Common myeloid progenitor, CD34-positive (primary cell): Measurements from ENCODE around the gene EBLN2.
"Not testable (repeated sequence)": the region's sequence is repeated elsewhere in the genome, so short reads cannot be mapped to it uniquely, and the experiment has no call there.

ENCODE experiments used
- CTCF ChIA-PET: fragments of 350-600 bp; sonication (Branson Sonifier 250); formaldehyde crosslinking; loops from one replicate; lab custom pipeline; 2021; ENCODE audit warnings: antibody characterized with exemption; lab: Charles Lee
- POLR2A ChIA-PET: fragments of 350-600 bp; sonication (Branson Sonifier 250); formaldehyde crosslinking; loops from one replicate; lab custom pipeline; 2021; ENCODE audit warnings: antibody characterized with exemption; lab: Charles Lee
- DNase-seq, 3 donors: peaks; one replicate each; pipeline versions ENCODE4 v3.0.0 to v3.0.0-alpha.2; 2013
- H3K27ac ChIP-seq, 2 experiments: 1 replicate in 1 of 2; 2 replicates in 1 of 2; pipeline ENCODE4 v1.7.0; 2013; ENCODE audit warnings: inconsistent platforms in 2 of 2, low read length in 2 of 2, mild to moderate bottlenecking in 2 of 2, low read depth in 1 of 2, moderate library complexity in 1 of 2; ENCODE audit not compliant: severe bottlenecking in 2 of 2, insufficient read depth in 1 of 2, poor library complexity in 1 of 2
- H3K27me3 ChIP-seq, 5 experiments: replicated peaks in 2 of 5; 1 replicate in 3 of 5; 2 replicates in 2 of 5; pipeline versions ENCODE4 v1.6.1 to v1.7.0; 2013; ENCODE audit warnings: low read length in 4 of 5, mild to moderate bottlenecking in 2 of 5, moderate library complexity in 2 of 5, inconsistent platforms in 1 of 5; ENCODE audit not compliant: insufficient read depth in 5 of 5, control insufficient read depth in 4 of 5
- H3K36me3 ChIP-seq, 4 experiments: 1 replicate in 2 of 4; 2 replicates in 2 of 4; pipeline versions ENCODE4 v1.6.1 to v1.7.0; 2013; ENCODE audit warnings: low read length in 3 of 4, control low read depth in 1 of 4, mild to moderate bottlenecking in 1 of 4; ENCODE audit not compliant: control insufficient read depth in 4 of 4, insufficient read depth in 4 of 4
- H3K4me1 ChIP-seq, 4 experiments: 1 replicate in 3 of 4; 2 replicates in 1 of 4; pipeline versions ENCODE4 v1.6.1 to v1.7.1; 2013; ENCODE audit warnings: low read length in 3 of 4, mild to moderate bottlenecking in 3 of 4, control low read depth in 1 of 4, inconsistent platforms in 1 of 4, moderate library complexity in 1 of 4; ENCODE audit not compliant: control insufficient read depth in 4 of 4, insufficient read depth in 4 of 4; ENCODE audit errors: control extremely low read depth in 1 of 4
- H3K4me3 ChIP-seq, 7 experiments: 1 replicate in 4 of 7; 2 replicates in 3 of 7; pipeline versions ENCODE4 v1.5.1 to v1.7.0; 2013; ENCODE audit warnings: mild to moderate bottlenecking in 7 of 7, low read length in 6 of 7, moderate library complexity in 6 of 7, inconsistent platforms in 2 of 7, low read depth in 2 of 7, control low read depth in 1 of 7; ENCODE audit not compliant: insufficient read depth in 4 of 7, control insufficient read depth in 1 of 7; ENCODE audit errors: extremely low read depth in 1 of 7
- H3K9me3 ChIP-seq, 5 experiments: 1 replicate in 4 of 5; 2 replicates in 1 of 5; pipeline versions ENCODE4 v1.6.1 to v1.7.1; 2013; ENCODE audit warnings: low read length in 4 of 5, mild to moderate bottlenecking in 2 of 5, inconsistent platforms in 1 of 5, low read depth in 1 of 5, moderate library complexity in 1 of 5; ENCODE audit not compliant: control insufficient read depth in 4 of 5, insufficient read depth in 2 of 5; ENCODE audit errors: control extremely low read depth in 1 of 5
- WGBS: methylation state at CpG from one replicate; pipeline ENCODE4 v1.1.5; 2013; ENCODE audit not compliant: insufficient coverage; 5-methylcytosine and 5-hydroxymethylcytosine counted together

EBLN2 gene

GRCh38 chr3:73056014-73056844 is 5.2 kb upstream of the EBLN2 start:
- Histone ChIP-seq H3K27me3 (no peaks in the 10 kb centered on the region), H3K27ac (no peak overlapping the region), H3K4me1 (peaks cover 0 to 2% (median under 1%) of the 10 kb centered on the region in 4 experiments), H3K4me3 (no peak overlapping the region), H3K9me3 (no peaks in the 10 kb centered on the region), H3K36me3 (peaks cover 5 to 14% (median 8%) of the 10 kb centered on the region in 4 experiments)
- DNase-seq: peak; percentile 54 to 83 (median 76)
- POLR2A ChIA-PET: interaction anchor here (0.8 kb wide), 1 partner anchor 128 kb away, joined by 3 read pairs; no protein-coding TSS in a partner anchor
- no CpG with 5 or more reads among the region's 5 CpGs for WGBS
- CTCF ChIA-PET: interaction anchor here (0.6 to 5.2 kb wide), 29 partner anchors 10 to 236 kb away, joined by 3 to 47 read pairs (median 5); partner anchors contain the start of gene PPP4R2

DNA sequence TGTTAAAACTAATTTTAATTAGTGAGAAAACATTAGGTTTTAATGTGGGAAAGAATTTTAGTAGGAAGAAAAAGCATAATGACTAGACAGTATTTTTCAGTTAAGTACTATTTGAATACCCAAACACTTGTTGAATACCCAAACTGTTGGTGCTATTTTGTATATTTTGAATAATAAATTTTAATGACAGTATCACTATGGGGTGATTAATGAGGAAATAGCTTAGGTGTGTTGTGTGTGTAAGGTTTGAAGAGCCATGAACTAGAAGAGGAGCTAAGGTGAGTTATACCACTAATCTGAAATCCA is 4.7 kb upstream of the EBLN2 start:
- Histone ChIP-seq H3K36me3 (peaks cover 5 to 19% (median 11%) of the 10 kb centered on the region in 4 experiments), H3K27ac (no peak overlapping the region)

GRCh38 chr3:73060302-73060723 is 1.1 kb upstream of the EBLN2 start:
- Histone ChIP-seq H3K36me3 (peaks cover 10 to 48% (median 33%) of the 10 kb centered on the region in 4 experiments), H3K27me3 (no peaks in the 10 kb centered on the region), H3K4me3 (no peak overlapping the region), H3K9me3 (no peaks in the 10 kb centered on the region), H3K4me1 (peaks cover 0 to 2% (median under 1%) of the 10 kb centered on the region in 4 experiments), H3K27ac (no peak overlapping the region)
- WGBS: no CpG with 5 or more reads among the region's 1 CpG
- POLR2A ChIA-PET: no interaction called here
- CTCF ChIA-PET: interaction anchor here (1.0 to 1.8 kb wide), 2 partner anchors 209 to 395 kb away, joined by 3 to 6 read pairs; no protein-coding TSS in a partner anchor
- no peak for DNase-seq

More for the DNA sequence above, 4.7 kb upstream of the EBLN2 start:
- Histone ChIP-seq H3K4me1 (peaks cover 0 to 2% (median under 1%) of the 10 kb centered on the region in 4 experiments), H3K27me3 (no peaks in the 10 kb centered on the region), H3K4me3 (no peak overlapping the region), H3K9me3 (no peaks in the 10 kb centered on the region)
- ChIA-PET POLR2A (interaction anchor here (0.8 kb wide), 1 partner anchor 128 kb away, joined by 3 read pairs; no protein-coding TSS in a partner anchor), CTCF (interaction anchor here (0.5 to 5.2 kb wide), 28 partner anchors 11 to 651 kb away, joined by 3 to 47 read pairs (median 5); no protein-coding TSS in a partner anchor)
- DNase-seq: no peak

GRCh38 chr3:73066243-73066642 is 4.8 kb downstream of the EBLN2 start:
- H3K4me1 ChIP-seq, H3K4me3 ChIP-seq, H3K27ac ChIP-seq, POLR2A ChIA-PET, H3K9me3 ChIP-seq, DNase-seq, H3K27me3 ChIP-seq: not testable (repeated sequence)
- peaks cover 7 to 49% (median 31%) of the 10 kb centered on the region in 4 experiments for H3K36me3 ChIP-seq
- CTCF ChIA-PET: interaction anchor here (0.7 to 1.3 kb wide), 2 partner anchors 42 to 121 kb away, joined by 3 read pairs; no protein-coding TSS in a partner anchor

DNA sequence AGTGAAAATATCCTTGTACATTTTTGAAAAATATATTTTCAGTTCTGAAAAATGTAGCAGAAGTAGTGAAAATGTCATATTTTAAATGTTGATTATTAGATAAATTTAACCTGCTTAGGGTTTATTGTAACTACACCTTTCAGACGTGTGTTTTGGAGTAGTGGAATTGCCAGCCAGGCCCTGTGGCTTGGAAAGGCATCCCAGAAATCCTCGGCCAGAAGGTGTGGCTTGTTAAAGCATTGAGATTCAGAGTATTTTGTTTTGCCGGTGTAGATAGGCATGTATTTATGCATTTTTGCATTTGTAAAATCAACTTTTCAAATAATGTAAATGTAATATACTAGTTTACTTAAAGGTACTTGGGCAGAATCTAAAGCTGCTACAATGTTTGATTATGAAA is 7.0 kb downstream of the EBLN2 start:
- CTCF ChIA-PET: no interaction called here
- H3K4me1 ChIP-seq: peaks cover 0 to 4% (median 0%) of the 10 kb centered on the region in 4 experiments
- H3K4me3 ChIP-seq: no peak overlapping the region
- POLR2A ChIA-PET: no interaction called here
- no peaks in the 10 kb centered on the region for H3K9me3 ChIP-seq
- WGBS: 100% methylated on average over 1 of the region's 3 CpGs
- H3K27ac ChIP-seq: no peak overlapping the region
- no peak for DNase-seq
- H3K36me3 ChIP-seq: peaks cover 3 to 30% (median 17%) of the 10 kb centered on the region in 4 experiments
- H3K27me3 ChIP-seq: no peaks in the 10 kb centered on the region

- Histone ChIP-seq H3K27me3 (no peaks in the 10 kb centered on the region), H3K9me3 (no peaks in the 10 kb centered on the region), H3K4me1 (peaks cover 0 to 4% (median 0%) of the 10 kb centered on the region in 4 experiments), H3K36me3 (peaks cover 3 to 22% (median 13%) of the 10 kb centered on the region in 4 experiments), H3K4me3 (no peak overlapping the region), H3K27ac (no peak overlapping the region)
- DNase-seq: no peak
- WGBS: 92% methylated on average over 2 of the region's 5 CpGs
- ChIA-PET CTCF (no interaction called here), POLR2A (no interaction called here)
These were observed 7.7 kb downstream of the EBLN2 start for GRCh38 chr3:73069187-73069586.
